ENCODE data around the gene C3orf52.

DNA sequence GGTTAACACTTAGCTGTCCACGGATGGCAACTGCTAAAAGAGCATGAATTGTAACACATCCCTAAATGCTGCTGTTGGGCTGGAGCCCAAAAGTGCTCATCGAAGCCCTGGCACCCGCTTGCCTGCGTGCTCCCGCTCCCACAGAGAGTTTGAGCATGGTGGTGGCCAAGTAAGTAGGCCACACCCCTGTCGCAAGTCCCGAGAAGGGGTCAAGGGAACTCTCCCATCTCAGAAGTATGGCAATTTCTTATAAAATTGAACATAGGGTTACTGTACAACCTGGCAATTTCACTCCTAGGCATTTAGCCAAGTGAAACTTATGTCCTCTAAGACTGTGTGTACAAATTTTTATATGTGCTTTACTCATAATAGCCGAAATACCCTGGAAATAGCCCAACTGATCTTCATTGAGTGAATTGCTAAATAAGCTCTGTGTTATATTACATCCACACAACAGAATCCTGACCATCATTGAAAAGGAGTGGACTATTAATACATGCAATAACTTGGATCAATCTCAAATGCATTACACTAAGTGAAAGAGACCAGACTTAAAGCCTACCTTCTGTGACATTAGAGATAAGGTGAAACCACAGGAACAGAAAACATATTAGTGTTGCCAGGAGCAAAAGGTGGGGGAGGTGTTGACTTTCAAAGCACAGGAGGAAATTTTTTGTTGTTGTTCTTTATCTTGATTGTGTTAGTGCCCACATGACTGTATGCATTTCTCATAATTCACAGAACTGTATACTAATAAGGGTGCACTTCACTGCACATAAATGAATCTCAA lies 48.3 kb downstream of the C3orf52 start:
- TF ChIP-seq, protein P1, sequence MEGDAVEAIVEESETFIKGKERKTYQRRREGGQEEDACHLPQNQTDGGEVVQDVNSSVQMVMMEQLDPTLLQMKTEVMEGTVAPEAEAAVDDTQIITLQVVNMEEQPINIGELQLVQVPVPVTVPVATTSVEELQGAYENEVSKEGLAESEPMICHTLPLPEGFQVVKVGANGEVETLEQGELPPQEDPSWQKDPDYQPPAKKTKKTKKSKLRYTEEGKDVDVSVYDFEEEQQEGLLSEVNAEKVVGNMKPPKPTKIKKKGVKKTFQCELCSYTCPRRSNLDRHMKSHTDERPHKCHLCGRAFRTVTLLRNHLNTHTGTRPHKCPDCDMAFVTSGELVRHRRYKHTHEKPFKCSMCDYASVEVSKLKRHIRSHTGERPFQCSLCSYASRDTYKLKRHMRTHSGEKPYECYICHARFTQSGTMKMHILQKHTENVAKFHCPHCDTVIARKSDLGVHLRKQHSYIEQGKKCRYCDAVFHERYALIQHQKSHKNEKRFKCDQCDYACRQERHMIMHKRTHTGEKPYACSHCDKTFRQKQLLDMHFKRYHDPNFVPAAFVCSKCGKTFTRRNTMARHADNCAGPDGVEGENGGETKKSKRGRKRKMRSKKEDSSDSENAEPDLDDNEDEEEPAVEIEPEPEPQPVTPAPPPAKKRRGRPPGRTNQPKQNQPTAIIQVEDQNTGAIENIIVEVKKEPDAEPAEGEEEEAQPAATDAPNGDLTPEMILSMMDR (IDR thresholded peaks at IDR 0.05) = no peak
- no peak for TF ChIP-seq POLR2A (IDR thresholded peaks at IDR 0.05)
